Fibroblast of lung (primary cell): ENCODE data around the gene HYAL1.

Source experiments
- CTCF ChIP-seq, 2 donors: IDR thresholded peaks in 1 of 2; conservative IDR thresholded peaks in 1 of 2; 1 replicate in 1 of 2; 2 replicates in 1 of 2; pipeline ENCODE4 v1.5.1; 2011 to 2012; ENCODE audit warnings: low read length in 2 of 2, control low read depth in 1 of 2, inconsistent platforms in 1 of 2, low read depth in 1 of 2, mild to moderate bottlenecking in 1 of 2
- EZH2 ChIP-seq: IDR thresholded peaks from 2 replicates; pipeline ENCODE4 v1.5.1; 2012; ENCODE audit warnings: low read length, control low read depth, mild to moderate bottlenecking; ENCODE audit errors: missing control alignments

DNA sequence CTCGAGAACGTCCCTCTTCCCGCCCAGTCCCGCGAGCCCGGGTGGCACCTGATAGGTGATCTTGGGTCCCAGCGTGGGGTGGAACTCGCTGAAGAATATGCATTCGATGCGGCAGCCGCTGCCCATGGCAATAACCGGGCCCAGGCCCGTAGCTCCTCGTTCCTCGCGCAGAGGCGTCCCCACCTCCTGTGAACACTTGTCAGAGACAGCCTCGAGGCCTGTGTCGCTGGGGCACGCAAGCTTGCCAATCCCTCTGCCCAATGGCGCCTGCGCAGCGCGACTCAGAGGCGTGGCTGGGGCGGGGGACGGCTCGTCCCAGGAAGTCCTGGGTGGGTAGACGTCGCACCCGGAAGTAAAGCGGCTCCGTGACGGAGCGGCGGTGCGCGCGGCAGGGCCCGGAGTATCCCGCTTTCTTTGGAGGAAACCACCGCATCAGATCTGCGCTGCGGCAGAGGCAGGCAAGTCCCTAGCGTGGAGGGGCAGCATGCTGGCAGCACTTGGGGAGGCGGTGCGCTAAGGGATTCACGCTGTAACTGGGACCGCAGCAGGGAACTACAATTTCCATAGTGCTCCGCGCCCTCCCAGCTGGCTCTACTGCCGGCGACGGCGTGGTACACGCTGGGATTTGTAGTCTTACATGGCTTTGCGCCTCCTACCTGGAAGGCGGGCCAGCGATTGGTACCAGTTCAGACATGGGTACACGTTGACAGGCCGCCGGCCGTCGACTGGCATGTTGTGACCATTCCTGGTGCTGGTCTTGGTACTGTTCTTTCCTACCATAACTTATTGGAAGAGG lies 47.4 kb upstream of the HYAL1 start, which contains the start of the genes CYB561D2 and NPRL2:
- TF ChIP-seq CTCF (conservative IDR thresholded peaks at IDR 0.05 in 1 of 2, IDR thresholded peaks at IDR 0.05 in 1 of 2; ENCODE audit: low read depth in 1 of 2, low read length in 2 of 2) (no peak), EZH2 (no peak)
